HUDEP-2 (cell line): ENCODE data around the gene AFAP1L2.

Source experiments
- DNase-seq, 76 experiments: peaks; one replicate each; lab custom pipeline; 2025; ENCODE audit not compliant: unreplicated experiment in 76 of 76; lab: John Stamatoyannopoulos, UW

AFAP1L2 gene

DNA sequence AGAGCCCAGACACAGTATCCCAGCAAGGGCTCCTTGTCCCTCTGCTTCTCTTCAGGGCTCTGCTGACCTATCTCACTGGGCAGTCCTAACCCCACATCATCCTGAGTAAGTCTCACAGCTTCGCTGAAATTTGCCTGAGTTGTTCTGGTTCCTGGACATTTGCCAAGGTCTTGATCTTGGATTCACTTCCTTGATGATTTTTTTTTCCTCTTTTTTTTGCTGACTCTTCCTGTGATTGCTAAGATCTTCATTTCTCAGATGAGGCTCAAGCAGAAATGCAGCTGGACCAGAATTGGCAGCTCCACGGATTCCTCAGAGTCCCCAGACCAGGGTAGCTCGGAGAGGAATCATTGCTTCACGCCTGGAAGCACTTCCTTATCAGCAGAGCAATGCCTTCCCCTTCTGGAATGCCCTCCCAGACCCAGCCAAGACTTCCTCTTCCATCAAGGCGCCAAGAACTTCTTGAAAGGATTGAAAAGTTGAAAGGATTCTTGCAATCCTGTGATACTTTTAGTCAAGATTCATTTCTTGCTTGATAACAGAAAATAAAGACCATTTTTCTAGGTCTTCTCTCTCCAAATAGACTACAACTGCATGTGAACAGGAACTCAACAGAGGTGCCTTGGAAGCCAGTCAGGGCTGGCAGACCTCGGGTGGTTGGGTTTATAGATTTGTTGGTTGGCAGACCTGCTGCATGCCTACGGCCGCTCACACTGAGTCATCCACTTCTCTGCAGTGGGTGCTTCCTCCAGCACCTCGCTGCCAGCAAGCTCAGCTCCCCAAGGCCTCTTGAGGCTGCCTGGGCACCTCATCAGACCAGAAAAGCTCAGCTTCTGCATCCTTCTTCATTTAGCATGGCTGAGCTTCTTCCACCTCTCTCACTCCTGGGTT is 8.8 kb upstream of the AFAP1L2 start:
- no peak for DNase-seq

- DNase-seq: no peak
Observed at GRCh38 chr10:114408968-114409444, 4.7 kb upstream of the AFAP1L2 start.

DNA sequence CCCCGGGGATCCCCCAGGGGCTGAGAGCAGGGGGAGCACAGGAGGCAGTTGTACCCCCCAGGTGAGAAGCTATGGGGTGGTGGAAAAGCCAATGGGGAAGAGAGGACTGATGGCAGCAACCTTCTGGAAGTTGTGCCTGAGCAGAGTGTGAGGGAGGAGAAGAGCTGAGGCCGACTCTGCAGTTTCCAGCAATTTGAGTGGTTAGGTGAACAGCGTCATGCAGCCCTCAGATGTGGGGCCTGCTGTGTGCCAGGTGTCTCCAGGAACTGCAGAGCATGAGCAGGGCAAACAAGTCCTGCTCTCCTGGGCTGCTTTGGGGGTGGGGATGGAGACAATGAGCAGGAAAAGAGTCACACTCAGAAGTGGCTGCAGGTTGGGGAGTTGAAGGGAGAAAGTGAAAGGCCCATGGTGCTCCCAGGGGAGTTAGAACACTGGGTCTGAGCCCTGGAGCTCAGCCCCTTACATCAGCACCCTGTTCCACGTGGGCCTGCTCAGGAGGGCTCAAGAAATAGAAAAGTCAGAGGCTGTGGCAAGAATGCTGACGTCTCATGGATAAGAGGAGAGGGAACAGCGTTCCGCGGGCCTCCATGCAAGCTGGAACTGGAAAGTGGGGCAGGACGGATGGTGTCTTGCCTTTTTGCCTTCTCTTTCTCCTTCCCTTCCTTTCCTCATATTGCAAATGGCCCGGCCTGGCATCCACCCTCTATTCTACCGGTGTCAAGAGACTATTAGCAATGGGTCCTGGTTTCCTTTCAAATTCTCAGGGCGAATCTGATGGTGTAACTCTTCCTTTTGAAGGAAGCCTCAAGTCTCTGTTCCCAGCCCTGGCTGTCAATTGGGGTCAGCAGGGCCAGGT is 4.0 kb upstream of the AFAP1L2 start:
- no peak for DNase-seq

- no peak for DNase-seq
Observed at GRCh38 chr10:114406455-114406854, 2.2 kb upstream of the AFAP1L2 start.

- DNase-seq: no peak
Observed at GRCh38 chr10:114405011-114405350, 679 bp upstream of the AFAP1L2 start.

- DNase-seq: no peak
Observed at GRCh38 chr10:114403541-114404161, 651 bp downstream of the AFAP1L2 start.

- no peak for DNase-seq
Observed at GRCh38 chr10:114402871-114403540, 1.3 kb downstream of the AFAP1L2 start.

DNA sequence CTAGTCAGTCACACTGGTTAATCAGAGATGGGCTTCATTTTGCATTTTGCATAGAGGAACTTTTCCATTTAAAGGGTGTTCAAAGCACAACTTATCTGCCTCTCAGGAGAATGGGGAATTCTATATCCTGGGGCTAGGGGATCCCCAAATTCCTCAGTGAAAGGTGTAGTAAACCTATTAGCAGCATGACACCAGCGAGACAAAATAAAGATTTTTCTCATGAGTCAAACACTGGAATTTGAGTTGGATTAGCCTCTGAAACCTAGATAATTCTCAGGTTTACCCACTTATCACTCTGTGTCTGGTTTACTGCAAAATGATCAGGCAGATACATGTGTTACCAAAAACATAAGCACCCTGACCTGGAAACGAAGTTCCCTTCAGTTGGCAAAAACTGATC is 2.1 kb downstream of the AFAP1L2 start:
- no peak for DNase-seq

- DNase-seq: no peak
Observed at GRCh38 chr10:114401195-114401791, 3.0 kb downstream of the AFAP1L2 start.

GRCh38 chr10:114400091-114400490 is 4.2 kb downstream of the AFAP1L2 start:
- DNase-seq: no peak

DNA sequence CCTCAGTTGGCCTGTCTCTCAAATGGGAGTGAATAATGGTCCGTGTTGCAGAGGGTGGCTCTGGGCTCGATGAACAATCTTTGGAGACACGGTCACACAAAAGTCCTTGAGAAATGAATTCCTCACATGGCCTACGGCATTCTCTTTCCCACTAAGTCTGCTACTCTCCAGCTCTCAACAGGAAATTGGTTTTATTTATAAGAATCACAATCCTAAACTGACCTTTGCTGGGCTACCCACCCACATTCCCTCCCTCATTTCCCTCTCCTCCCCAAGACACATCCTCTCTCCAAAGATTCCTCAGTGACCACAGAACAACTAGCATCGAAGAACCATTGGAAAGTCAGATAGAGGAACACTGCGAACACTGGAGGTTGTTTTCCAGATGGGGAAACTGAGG is 4.7 kb downstream of the AFAP1L2 start:
- DNase-seq: no peak

- DNase-seq: no peak
Observed at GRCh38 chr10:114398587-114399331, 5.5 kb downstream of the AFAP1L2 start.

- no peak for DNase-seq
Observed at GRCh38 chr10:114397651-114398145, 6.6 kb downstream of the AFAP1L2 start.

DNA sequence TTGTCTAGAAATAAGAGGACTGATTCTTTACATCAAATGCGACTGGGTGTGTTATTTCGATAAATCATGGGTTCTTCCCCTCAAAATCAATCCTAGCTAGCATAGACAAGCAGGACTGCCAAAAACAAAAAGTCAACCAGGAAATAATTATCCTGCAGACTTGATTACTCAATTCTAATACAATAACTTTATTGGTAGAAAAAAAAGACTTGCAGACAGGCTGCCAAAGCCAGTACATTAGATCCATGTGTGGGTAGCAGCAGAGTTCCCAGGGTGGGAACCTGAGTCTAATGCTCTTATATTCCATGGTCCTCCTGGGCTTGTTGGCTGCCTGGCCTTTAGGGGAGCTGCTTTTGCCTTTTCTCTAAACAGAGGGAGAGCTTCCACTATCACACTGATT is 7.8 kb downstream of the AFAP1L2 start:
- DNase-seq: no peak

DNA sequence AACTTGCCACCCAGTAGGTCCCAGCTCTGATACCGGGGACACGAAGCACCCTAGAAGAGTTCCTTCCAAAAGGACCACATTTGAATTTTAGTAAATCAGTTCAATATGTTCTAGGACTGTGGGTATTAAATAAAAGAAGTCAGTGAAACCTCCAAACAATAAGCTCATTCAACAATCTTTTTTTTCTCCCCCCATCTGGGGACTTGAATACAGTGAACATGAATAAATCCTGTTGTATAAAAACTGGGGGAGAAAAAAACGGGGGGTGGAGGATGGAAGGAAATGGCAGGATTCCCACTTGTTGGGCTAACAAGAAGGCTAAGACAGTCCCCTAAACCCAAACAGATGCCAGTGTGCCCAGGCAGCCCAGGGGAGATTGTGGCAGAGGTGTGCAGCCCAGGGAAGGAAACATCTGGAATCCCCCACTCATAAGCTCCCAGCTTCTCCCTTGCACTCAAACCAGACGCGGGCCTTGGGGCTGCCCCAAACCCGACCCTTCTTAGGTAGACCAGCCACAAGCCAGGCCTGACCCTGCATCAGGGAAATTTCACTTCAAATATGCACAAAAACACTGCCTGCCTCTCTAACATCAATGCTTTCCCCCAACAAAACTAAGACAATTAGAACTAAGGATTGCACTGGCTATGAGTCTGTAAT is 8.8 kb downstream of the AFAP1L2 start:
- DNase-seq: no peak

DNA sequence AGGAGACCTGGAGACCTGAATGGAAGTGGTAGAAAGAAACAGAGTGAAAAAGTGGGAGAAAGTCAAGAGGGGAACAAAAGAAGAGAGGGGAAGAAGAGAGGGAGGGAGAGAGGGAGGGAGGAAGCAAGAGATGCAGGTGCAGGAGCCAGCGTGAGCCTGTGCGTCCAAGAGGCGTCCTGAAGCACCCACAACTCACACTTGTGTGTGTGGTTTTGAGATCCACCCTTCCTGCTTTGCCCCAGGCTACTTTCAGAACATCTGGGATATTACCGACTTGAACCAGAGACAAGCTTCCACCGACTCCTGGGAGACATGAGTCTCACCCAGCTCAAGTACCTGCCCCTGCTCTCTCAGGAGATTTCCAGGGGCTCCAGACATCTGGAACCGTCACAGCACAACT is 9.8 kb downstream of the AFAP1L2 start:
- DNase-seq: no peak

DNA sequence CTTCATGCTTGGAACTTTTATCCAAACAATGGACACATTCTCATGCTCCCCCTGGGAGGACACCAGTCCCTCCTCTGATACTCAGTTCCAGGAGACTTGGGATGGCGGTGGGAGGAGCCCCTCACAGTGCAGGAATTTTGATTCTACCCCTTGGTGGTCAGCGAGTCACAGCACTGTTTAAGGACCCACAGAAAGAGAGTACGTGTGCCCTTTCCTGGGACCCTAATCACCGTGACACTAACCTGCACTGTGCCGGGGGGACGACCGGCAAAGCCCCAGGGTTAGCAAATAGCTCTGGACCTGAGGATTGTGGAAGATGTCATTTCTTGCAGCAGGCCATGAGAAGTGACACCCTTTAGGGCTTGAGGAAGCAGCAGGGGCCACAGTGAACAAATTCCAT is 10.4 kb downstream of the AFAP1L2 start:
- no peak for DNase-seq

DNA sequence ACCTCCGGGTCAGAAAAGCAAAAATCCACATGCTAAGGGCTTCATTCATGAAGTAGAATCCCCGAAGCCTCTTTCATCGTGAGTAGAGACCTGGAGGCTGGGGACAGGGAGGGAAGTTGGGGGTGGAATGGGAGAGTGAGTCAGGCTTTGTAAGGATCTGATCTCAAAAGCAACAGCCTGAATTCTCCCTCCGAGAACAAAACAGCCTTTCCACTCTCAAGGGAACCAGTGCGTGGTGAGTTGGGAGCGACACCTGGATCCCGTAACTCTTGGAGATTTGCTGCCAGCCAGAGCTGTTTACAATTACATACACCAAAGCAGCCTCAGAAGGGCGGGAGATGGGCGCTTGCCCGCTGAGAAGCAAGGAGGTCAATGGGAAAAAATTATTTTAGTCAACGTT is 10.8 kb downstream of the AFAP1L2 start:
- no peak for DNase-seq
